AG04449 (cell line): ENCODE measurements around the gene ANK2.

Experiments used
- CTCF ChIA-PET: fragments of 350-600 bp; formaldehyde crosslinking; extraction: SDS; loops from one replicate; lab custom pipeline; 2021; ENCODE audit warnings: antibody characterized with exemption; lab: Yijun Ruan, JAX
- POLR2A ChIA-PET: fragments of 400-600, 350-600 bp; formaldehyde crosslinking; extraction: SDS; loops from one replicate; lab custom pipeline; 2020; ENCODE audit warnings: antibody characterized with exemption, inconsistent platforms; lab: Yijun Ruan, JAX
- DNase-seq: peaks from one replicate; pipeline ENCODE4 v3.0.0-alpha.2; 2010; ENCODE audit warnings: low read depth, low spot score
- H3K4me3 ChIP-seq: 2 replicates; pipeline ENCODE4 v1.5.1; 2011; ENCODE audit warnings: low read depth, mild to moderate bottlenecking, control low read depth, low read length
- CTCF ChIP-seq: IDR thresholded peaks from one replicate; pipeline ENCODE4 v1.5.1; 2011; ENCODE audit warnings: mild to moderate bottlenecking, moderate library complexity, low read length, control low read depth, inconsistent platforms; ENCODE audit not compliant: insufficient read depth; ENCODE audit errors: missing control alignments

Gene ANK2

GRCh38 chr4:113073451-113074005 is 24.1 kb downstream of the ANK2 start:
- H3K4me3 ChIP-seq: no peak overlapping the region

GRCh38 chr4:113077575-113077974 is 28.1 kb downstream of the ANK2 start:
- no peak for DNase-seq
- TF ChIP-seq CTCF: no peak
- no peak overlapping the region for H3K4me3 ChIP-seq
- ChIA-PET POLR2A (no interaction called here), CTCF (no interaction called here)

More at GRCh38 chr4:113073451-113074005, 24.1 kb downstream of the ANK2 start:
- CTCF ChIA-PET: interaction anchor here (1.0 kb wide), 1 partner anchor 307 kb away, joined by 3 read pairs; no protein-coding TSS in a partner anchor
- DNase-seq: no peak
- POLR2A ChIA-PET: no interaction called here
- TF ChIP-seq CTCF: no peak

- ChIA-PET POLR2A (no interaction called here), CTCF (no interaction called here)
- H3K4me3 ChIP-seq: no peak overlapping the region
- no peak for DNase-seq
- no peak for TF ChIP-seq CTCF
Observed at GRCh38 chr4:113078066-113078465, 28.6 kb downstream of the ANK2 start.

- no peak for DNase-seq
- no peak for TF ChIP-seq CTCF
- CTCF ChIA-PET: no interaction called here
- H3K4me3 ChIP-seq: no peak overlapping the region
- POLR2A ChIA-PET: no interaction called here
Observed at GRCh38 chr4:113080050-113080449, 30.6 kb downstream of the ANK2 start.

GRCh38 chr4:113080624-113081023 is 31.2 kb downstream of the ANK2 start:
- ChIA-PET POLR2A (no interaction called here), CTCF (interaction anchor here (0.9 kb wide), 1 partner anchor 16 kb away, joined by 3 read pairs; no protein-coding TSS in a partner anchor)
- H3K4me3 ChIP-seq: no peak overlapping the region
- no peak for TF ChIP-seq CTCF
- DNase-seq: no peak

- DNase-seq: no peak
- POLR2A ChIA-PET: no interaction called here
- TF ChIP-seq CTCF: no peak
- H3K4me3 ChIP-seq: no peak overlapping the region
- CTCF ChIA-PET: no interaction called here
Observed at GRCh38 chr4:113083346-113083745, 33.9 kb downstream of the ANK2 start.
